PC-9 (cell line): ENCODE data around the gene TP53BP2. TPM values are rescaled to one million over a fixed set of nuclear protein-coding genes. Genes with fewer than 3 reads are reported as not detected.

ENCODE experiments used
- BruUV-seq: library from RNA; stranded (reverse); fragments of 400-500 nt; replicated peaks from 2 replicates; lab custom pipeline; 2021; lab: Mats Ljungman, UMichigan
- CTCF ChIA-PET: fragments of 300-600 bp; sonication (Branson Sonifier 250); formaldehyde crosslinking; loops from one replicate; lab custom pipeline; 2022; ENCODE audit warnings: antibody characterized with exemption; lab: Charles Lee
- POLR2A ChIA-PET: fragments of 300-600 bp; sonication (Branson Sonifier 250); formaldehyde crosslinking; loops from one replicate; lab custom pipeline; 2022; ENCODE audit warnings: antibody characterized with exemption; ENCODE audit not compliant: unreplicated experiment; lab: Charles Lee
- DNase-seq, 2 experiments: peaks; one replicate each; pipeline versions ENCODE4 v3.0.0 to v3.0.0-alpha.2; 2015 to 2022; ENCODE audit warnings: mixed read lengths in 1 of 2
- H2AFZ ChIP-seq: fragments of 200-600 bp; sonication (generic); 2 replicates; pipeline ENCODE4 v1.8.1; 2017; ENCODE audit warnings: antibody characterized with exemption
- H3F3A ChIP-seq: fragments of 200-600 bp; sonication (generic); 2 replicates; pipeline ENCODE4 v1.8.1; 2017; ENCODE audit warnings: antibody characterized with exemption, mild to moderate bottlenecking, low read depth; ENCODE audit not compliant: insufficient read depth
- H3K27ac ChIP-seq: fragments of 200-600 bp; sonication (generic); 2 replicates; pipeline ENCODE4 v1.6.1; 2016; ENCODE audit warnings: mixed run types
- H3K27me3 ChIP-seq: fragments of 200-600 bp; sonication (generic); 2 replicates; pipeline ENCODE4 v1.6.1; 2016; ENCODE audit warnings: low read depth, mixed run types; ENCODE audit not compliant: insufficient read depth
- H3K36me3 ChIP-seq: fragments of 200-600 bp; sonication (generic); 2 replicates; pipeline ENCODE4 v1.6.1; 2016; ENCODE audit warnings: low read depth, mixed run types
- H3K4me1 ChIP-seq: fragments of 200-600 bp; sonication (generic); replicated peaks from 2 replicates; pipeline ENCODE4 v1.6.1; 2016; ENCODE audit warnings: mixed run types; ENCODE audit not compliant: insufficient read depth
- H3K4me2 ChIP-seq: fragments of 200-600 bp; sonication (generic); 2 replicates; pipeline ENCODE4 v1.6.1; 2017; ENCODE audit warnings: mixed run types
- H3K4me3 ChIP-seq: fragments of 200-600 bp; sonication (generic); 2 replicates; pipeline ENCODE4 v1.6.1; 2016; ENCODE audit warnings: mixed run types
- H3K79me2 ChIP-seq: fragments of 200-600 bp; sonication (generic); 2 replicates; pipeline ENCODE4 v1.6.1; 2017; ENCODE audit warnings: low read depth, mixed run types
- H3K9me2 ChIP-seq: fragments of 200-600 bp; sonication (generic); 2 replicates; pipeline ENCODE4 v1.8.1; 2017; ENCODE audit warnings: mild to moderate bottlenecking; ENCODE audit not compliant: insufficient read depth
- H3K9me3 ChIP-seq: fragments of 200-600 bp; sonication (generic); 2 replicates; pipeline ENCODE4 v1.8.1; 2016; ENCODE audit warnings: low read depth; ENCODE audit not compliant: insufficient read depth
- H4K20me1 ChIP-seq: fragments of 200-600 bp; sonication (generic); 2 replicates; pipeline ENCODE4 v1.8.1; 2017; ENCODE audit not compliant: insufficient read depth
- CTCF ChIP-seq: fragments of 200-600 bp; sonication (generic); conservative IDR thresholded peaks from 2 replicates; pipeline ENCODE4 v1.6.1; 2017; ENCODE audit warnings: mixed run types, antibody characterized with exemption, mild to moderate bottlenecking, moderate library complexity
- EZH2 ChIP-seq: fragments of 200-600 bp; sonication (generic); IDR thresholded peaks from 2 replicates; pipeline ENCODE4 v1.8.0; 2017; ENCODE audit warnings: antibody characterized with exemption, low read depth
- intact Hi-C: fragments of 100-400 bp; cut with micrococcal nuclease; formaldehyde crosslinking; loops from one replicate; pipeline ENCODE4 v1.10.0; 2022; ENCODE audit not compliant: unreplicated experiment
- total RNA-seq: library from RNA; stranded (reverse); gene quantifications from 2 replicates; pipeline ENCODE4 v1.2.3, GENCODE V29; 2021

Gene TP53BP2
- total RNA-seq, 1 experiment from 2014 or later: 63.1 TPM

GRCh38 chr1:223775711-223776074 lies 70.1 kb downstream of the TP53BP2 start:
- no peak for TF ChIP-seq CTCF
- TF ChIP-seq EZH2: no peak
- Histone ChIP-seq H3K27me3 (no peaks in the 10 kb centered on the region), H3K4me1 (peaks cover 67% of the 10 kb centered on the region), H3K4me3 (no peak overlapping the region), H3K36me3 (peaks cover 54% of the 10 kb centered on the region), H3K4me2 (peak overlapping the region; percentile 57), H4K20me1 (no peaks in the 10 kb centered on the region), H3K9me3 (no peaks in the 10 kb centered on the region), H2AFZ (no peak overlapping the region), H3K9me2 (no peaks in the 10 kb centered on the region), H3K79me2 (peaks cover 12% of the 10 kb centered on the region; the same call in 1 of the 2 replicates), H3F3A (peaks cover 82% of the 10 kb centered on the region), H3K27ac (peak overlapping the region; percentile 86)
- ChIA-PET POLR2A (interaction anchor here (0.5 to 1.1 kb wide), 5 partner anchors 68 to 558 kb away, joined by 3 to 9 read pairs (median 3); no protein-coding TSS in a partner anchor), CTCF (interaction anchor here (1.1 to 1.4 kb wide), 2 partner anchors 26 to 74 kb away, joined by 3 to 8 read pairs; no protein-coding TSS in a partner anchor)
- intact Hi-C loops: loop anchor here (1.0 kb wide), 1 partner anchor 60 kb away; no protein-coding TSS in a partner anchor
- no peak for DNase-seq
- TSS peak; percentile 22 for BruUV-seq

GRCh38 chr1:223775054-223775453 lies 70.7 kb downstream of the TP53BP2 start:
- TF ChIP-seq EZH2: no peak
- TF ChIP-seq CTCF: no peak
- ChIA-PET CTCF (interaction anchor here (1.4 kb wide), 1 partner anchor 25 kb away, joined by 8 read pairs; no protein-coding TSS in a partner anchor), POLR2A (interaction anchor here (0.7 kb wide), 2 partner anchors 56 to 1551 kb away, joined by 3 to 7 read pairs; no protein-coding TSS in a partner anchor)
- Histone ChIP-seq H3K4me3 (no peak overlapping the region), H3K27ac (peak overlapping the region; percentile 86), H4K20me1 (no peaks in the 10 kb centered on the region), H3K27me3 (no peaks in the 10 kb centered on the region), H3K9me2 (no peaks in the 10 kb centered on the region), H3K9me3 (no peaks in the 10 kb centered on the region), H3K4me1 (peaks cover 73% of the 10 kb centered on the region), H3K79me2 (peaks cover 12% of the 10 kb centered on the region; the same call in 1 of the 2 replicates), H2AFZ (no peak overlapping the region), H3K4me2 (0 out of 2 replicates have a peak overlapping the region, but pooled peaks have one; percentile 57), H3F3A (peaks cover 82% of the 10 kb centered on the region), H3K36me3 (peaks cover 60% of the 10 kb centered on the region)
- BruUV-seq: no TSS peak
- intact Hi-C loops: no loop called here
- no peak for DNase-seq

GRCh38 chr1:223774134-223774814 lies 71.5 kb downstream of the TP53BP2 start:
- TF ChIP-seq CTCF (no peak), EZH2 (no peak)
- ChIA-PET CTCF (interaction anchor here (1.4 kb wide), 1 partner anchor 25 kb away, joined by 8 read pairs; no protein-coding TSS in a partner anchor), POLR2A (interaction anchor here (0.7 kb wide), 2 partner anchors 55 to 1551 kb away, joined by 3 to 7 read pairs; no protein-coding TSS in a partner anchor)
- H3K27me3 ChIP-seq: no peaks in the 10 kb centered on the region
- H3K4me3 ChIP-seq: no peak overlapping the region
- H3K36me3 ChIP-seq: peaks cover 68% of the 10 kb centered on the region
- H4K20me1 ChIP-seq: no peaks in the 10 kb centered on the region
- intact Hi-C loops: no loop called here
- DNase-seq: no peak
- H3K27ac ChIP-seq: peak overlapping the region; percentile 86
- no peak overlapping the region for H3K4me2 ChIP-seq
- H3K4me1 ChIP-seq: peaks cover 81% of the 10 kb centered on the region
- H3F3A ChIP-seq: peaks cover 90% of the 10 kb centered on the region
- H2AFZ ChIP-seq: no peak overlapping the region
- BruUV-seq: no TSS peak
- H3K79me2 ChIP-seq: peaks cover 12% of the 10 kb centered on the region; the same call in 1 of the 2 replicates
- no peaks in the 10 kb centered on the region for H3K9me2 ChIP-seq
- no peaks in the 10 kb centered on the region for H3K9me3 ChIP-seq
